HCT116 (cell line): ENCODE results near the gene ZFHX3. TPM values are rescaled to one million over a fixed set of nuclear protein-coding genes. Genes with fewer than 3 reads are reported as not detected.

Experiments
- ATAC-seq: fragments of 200-7000 bp; cut with Tn5 transposase; 2 replicates; pipeline ENCODE4 v1.9.1; 2020; ENCODE audit warnings: mild to moderate bottlenecking, moderate library complexity
- BruUV-seq: library from RNA; stranded (reverse); fragments of 400-500 nt; replicated peaks from 2 replicates; lab custom pipeline; 2021; lab: Mats Ljungman, UMichigan
- CTCF ChIA-PET: fragments of 300-600 bp; sonication (Branson Sonifier 250); formaldehyde crosslinking; loops from one replicate; lab custom pipeline; 2021; ENCODE audit warnings: antibody characterized with exemption; lab: Charles Lee
- POLR2A ChIA-PET: fragments of 300-600, 350-600 bp; sonication (Branson Sonifier 250); formaldehyde crosslinking; loops from one replicate; lab custom pipeline; 2021; ENCODE audit warnings: antibody characterized with exemption; lab: Charles Lee
- RAD21 ChIA-PET, 2 experiments: fragments of 300-600 bp; sonication (Branson Sonifier 250); formaldehyde crosslinking; loops; one replicate each; lab custom pipeline; 2023; ENCODE audit warnings: low total read pairs in 2 of 2; ENCODE audit not compliant: uncharacterized antibody in 2 of 2, unreplicated experiment in 2 of 2, low non-redundant PET in 1 of 2; lab: Charles Lee
- DNase-seq: peaks from one replicate; pipeline ENCODE4 v3.0.0-alpha.2; 2010; ENCODE audit warnings: low read depth, low spot score
- H2AFZ ChIP-seq: fragments of 200-600 bp; shearing (Covaris generic), sonication (generic); 2 replicates; pipeline ENCODE4 v1.6.1; 2017; ENCODE audit warnings: low read depth, mixed run types, mixed read lengths, antibody characterized with exemption, low read length; ENCODE audit not compliant: poor library complexity, severe bottlenecking
- H3K27ac ChIP-seq: 2 replicates; pipeline ENCODE4 v1.5.1; 2012; ENCODE audit warnings: low read depth, low read length
- H3K27me3 ChIP-seq: fragments of 200-600 bp; sonication (generic); 2 replicates; pipeline ENCODE4 v1.6.1; 2016; ENCODE audit warnings: mixed run types, low read length, mixed read lengths; ENCODE audit not compliant: insufficient read depth
- H3K36me3 ChIP-seq, 2 experiments: fragments of 200-500 bp in 1 of 2; fragments of 200-600 bp in 1 of 2; sonication (Bioruptor generic) in 1 of 2; sonication (generic) in 1 of 2; 2 replicates each; pipeline versions ENCODE4 v1.5.1 to v1.6.1; 2014 to 2016; ENCODE audit warnings: low read length in 2 of 2, inconsistent platforms in 1 of 2, mixed read lengths in 1 of 2, mixed run types in 1 of 2; ENCODE audit not compliant: insufficient read depth in 2 of 2, control insufficient read depth in 1 of 2
- H3K4me1 ChIP-seq, 2 experiments: fragments of 200-600 bp in 1 of 2; sonication (generic) in 1 of 2; 2 replicates each; pipeline versions ENCODE4 v1.5.1 to v1.6.1; 2012 to 2017; ENCODE audit warnings: low read length in 2 of 2, inconsistent platforms in 1 of 2, mild to moderate bottlenecking in 1 of 2, mixed read lengths in 1 of 2, mixed run types in 1 of 2, moderate library complexity in 1 of 2; ENCODE audit not compliant: insufficient read depth in 2 of 2, control insufficient read depth in 1 of 2
- H3K4me2 ChIP-seq: fragments of 200-600 bp; sonication (generic); 2 replicates; pipeline ENCODE4 v1.6.1; 2017; ENCODE audit warnings: mixed run types, low read length, mixed read lengths
- H3K4me3 ChIP-seq, 2 experiments: fragments of 200-600 bp in 1 of 2; sonication (generic) in 1 of 2; replicated peaks in 1 of 2; 2 replicates each; pipeline ENCODE4 v1.5.1; 2011 to 2016; ENCODE audit warnings: low read length in 2 of 2, control low read depth in 1 of 2, low read depth in 1 of 2, mild to moderate bottlenecking in 1 of 2, mixed read lengths in 1 of 2, mixed run types in 1 of 2
- H3K79me2 ChIP-seq: fragments of 200-600 bp; sonication (generic); 2 replicates; pipeline ENCODE4 v1.6.1; 2017; ENCODE audit warnings: mild to moderate bottlenecking, mixed run types, low read length, moderate library complexity, mixed read lengths; ENCODE audit not compliant: insufficient read depth
- H3K9ac ChIP-seq: fragments of 200-600 bp; sonication (generic); 2 replicates; pipeline ENCODE4 v1.6.1; 2016; ENCODE audit warnings: low read length, mixed read lengths
- H3K9me2 ChIP-seq: fragments of 200-600 bp; sonication (generic), shearing (Covaris generic); 2 replicates; pipeline ENCODE4 v1.6.1; 2017; ENCODE audit warnings: mixed run types, mild to moderate bottlenecking, moderate library complexity; ENCODE audit not compliant: insufficient read depth
- H3K9me3 ChIP-seq, 2 experiments: fragments of 200-500 bp in 1 of 2; fragments of 200-600 bp in 1 of 2; sonication (Bioruptor generic) in 1 of 2; sonication (generic) in 1 of 2; 2 replicates each; pipeline ENCODE4 v1.6.1; 2014 to 2017; ENCODE audit warnings: low read length in 2 of 2, mixed read lengths in 2 of 2, inconsistent platforms in 1 of 2, low read depth in 1 of 2, mild to moderate bottlenecking in 1 of 2, mixed run types in 1 of 2, moderate library complexity in 1 of 2; ENCODE audit not compliant: control insufficient read depth in 1 of 2, insufficient read depth in 1 of 2
- H4K20me1 ChIP-seq: fragments of 200-600 bp; sonication (generic), shearing (Covaris generic); 2 replicates; pipeline ENCODE4 v1.6.1; 2017; ENCODE audit warnings: mixed run types, mild to moderate bottlenecking, moderate library complexity; ENCODE audit not compliant: insufficient read depth
- ATF3 ChIP-seq: IDR thresholded peaks from 2 replicates; pipeline ENCODE4 v1.6.1; 2012
- CEBPB ChIP-seq: IDR thresholded peaks from 2 replicates; pipeline ENCODE4 v1.6.1; 2012; ENCODE audit warnings: low read depth
- EGR1 ChIP-seq: IDR thresholded peaks from 2 replicates; pipeline ENCODE4 v1.6.1; 2012; ENCODE audit warnings: low read depth
- ELF1 ChIP-seq: IDR thresholded peaks from 2 replicates; pipeline ENCODE4 v1.6.1; 2012; ENCODE audit warnings: low read depth, borderline replicate concordance
- EZH2phosphoT487 ChIP-seq: fragments of 200-600 bp; IDR thresholded peaks from 2 replicates; pipeline ENCODE4 v1.6.1; 2018; ENCODE audit warnings: antibody characterized with exemption, borderline replicate concordance
- FOSL1 ChIP-seq: IDR thresholded peaks from 2 replicates; pipeline ENCODE4 v1.6.1; 2012; ENCODE audit warnings: low read depth
- POLR2AphosphoS5 ChIP-seq: IDR thresholded peaks from 2 replicates; pipeline ENCODE4 v1.6.1; 2011; ENCODE audit warnings: mild to moderate bottlenecking, low read depth, low read length, moderate library complexity
- RAD21 ChIP-seq: IDR thresholded peaks from 2 replicates; pipeline ENCODE4 v1.6.1; 2012; ENCODE audit warnings: low read depth, mild to moderate bottlenecking
- SIN3A ChIP-seq: IDR thresholded peaks from 2 replicates; pipeline ENCODE4 v1.6.1; 2012; ENCODE audit warnings: low read depth
- YY1 ChIP-seq: IDR thresholded peaks from 2 replicates; pipeline ENCODE4 v1.6.1; 2011; ENCODE audit warnings: low read length, low read depth, moderate library complexity, mild to moderate bottlenecking; ENCODE audit not compliant: insufficient replicate concordance; ENCODE audit errors: extremely low read depth
- ZNF274 ChIP-seq: fragments of 200-500 bp; sonication (Bioruptor generic); IDR thresholded peaks from 2 replicates; pipeline ENCODE4 v1.6.1; 2014; ENCODE audit warnings: mild to moderate bottlenecking, low read depth, low read length, inconsistent platforms
- intact Hi-C: fragments of 100-400 bp; cut with micrococcal nuclease; formaldehyde crosslinking; loops from 2 replicates; pipeline ENCODE4 v1.10.0; 2022
- total RNA-seq: library from RNA; stranded (reverse); gene quantifications from one replicate; pipeline ENCODE4 v1.2.1, GENCODE V29; 2021; ENCODE audit not compliant: unreplicated experiment
- TF ChIP-seq, protein P1 (sequence below), 3 experiments: fragments of 200-600 bp in 1 of 3; sonication (generic) in 1 of 3; IDR thresholded peaks in 2 of 3; conservative IDR thresholded peaks in 1 of 3; 2 replicates each; pipeline ENCODE4 v1.5.1; 2012 to 2017; ENCODE audit warnings: low read depth in 2 of 3, low read length in 2 of 3, antibody characterized with exemption in 1 of 3, borderline replicate concordance in 1 of 3, control low read depth in 1 of 3, mild to moderate bottlenecking in 1 of 3, mixed read lengths in 1 of 3, mixed run types in 1 of 3, moderate library complexity in 1 of 3; ENCODE audit not compliant: insufficient read depth in 1 of 3

The ZFHX3 gene
- total RNA-seq, 1 experiment from 2014 or later = 6.3 TPM

GRCh38 chr16:72736074-72736473 is 311.9 kb downstream of the ZFHX3 start:
- ATAC-seq (no peak), DNase-seq (no peak)
- H3K9me3 ChIP-seq = no peaks in the 10 kb centered on the region
- no peaks in the 10 kb centered on the region for H4K20me1 ChIP-seq
- H3K4me2 ChIP-seq = no peak overlapping the region
- no peak overlapping the region for H3K4me3 ChIP-seq
- CTCF ChIA-PET = no interaction called here
- H3K36me3 ChIP-seq = no peaks in the 10 kb centered on the region
- no peak overlapping the region for H2AFZ ChIP-seq
- BruUV-seq = no TSS peak
- intact Hi-C loops = no loop called here
- RAD21 ChIA-PET = no interaction called here
- no peaks in the 10 kb centered on the region for H3K9me2 ChIP-seq
- no peak overlapping the region for H3K9ac ChIP-seq
- no peaks in the 10 kb centered on the region for H3K79me2 ChIP-seq
- H3K4me1 ChIP-seq = peaks cover 4 to 8% of the 10 kb centered on the region in 2 experiments; a peak in 1 of 4 replicates
- H3K27ac ChIP-seq = no peak overlapping the region
- TF ChIP-seq POLR2AphosphoS5 = no peak
- no peak for TF ChIP-seq ZNF274
- no peak for TF ChIP-seq EZH2phosphoT487
- TF ChIP-seq RAD21 = no peak
- TF ChIP-seq FOSL1 = no peak
- no peak for TF ChIP-seq ELF1
- TF ChIP-seq SIN3A = no peak
- TF ChIP-seq EGR1 = no peak
- no peak for TF ChIP-seq YY1
- TF ChIP-seq, protein P1, sequence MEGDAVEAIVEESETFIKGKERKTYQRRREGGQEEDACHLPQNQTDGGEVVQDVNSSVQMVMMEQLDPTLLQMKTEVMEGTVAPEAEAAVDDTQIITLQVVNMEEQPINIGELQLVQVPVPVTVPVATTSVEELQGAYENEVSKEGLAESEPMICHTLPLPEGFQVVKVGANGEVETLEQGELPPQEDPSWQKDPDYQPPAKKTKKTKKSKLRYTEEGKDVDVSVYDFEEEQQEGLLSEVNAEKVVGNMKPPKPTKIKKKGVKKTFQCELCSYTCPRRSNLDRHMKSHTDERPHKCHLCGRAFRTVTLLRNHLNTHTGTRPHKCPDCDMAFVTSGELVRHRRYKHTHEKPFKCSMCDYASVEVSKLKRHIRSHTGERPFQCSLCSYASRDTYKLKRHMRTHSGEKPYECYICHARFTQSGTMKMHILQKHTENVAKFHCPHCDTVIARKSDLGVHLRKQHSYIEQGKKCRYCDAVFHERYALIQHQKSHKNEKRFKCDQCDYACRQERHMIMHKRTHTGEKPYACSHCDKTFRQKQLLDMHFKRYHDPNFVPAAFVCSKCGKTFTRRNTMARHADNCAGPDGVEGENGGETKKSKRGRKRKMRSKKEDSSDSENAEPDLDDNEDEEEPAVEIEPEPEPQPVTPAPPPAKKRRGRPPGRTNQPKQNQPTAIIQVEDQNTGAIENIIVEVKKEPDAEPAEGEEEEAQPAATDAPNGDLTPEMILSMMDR (IDR thresholded peaks at IDR 0.05 in 2 of 3, conservative IDR thresholded peaks at IDR 0.05 in 1 of 3; ENCODE audit: borderline replicate concordance in 1 of 3, insufficient read depth in 1 of 3, low read depth in 2 of 3, low read length in 2 of 3) = no peak
- TF ChIP-seq CEBPB = no peak
- no peak for TF ChIP-seq ATF3
- POLR2A ChIA-PET = no interaction called here
- H3K27me3 ChIP-seq = no peaks in the 10 kb centered on the region
